Activated CD4-positive, alpha-beta T cell treated with anti-CD3 and anti-CD28 coated beads, Interleukin-2, amount 10 ng/mL, durations not matched to agents 7 days and 5 days (primary cell): ENCODE results near the gene TAB3. TPM values are rescaled to one million over a fixed set of nuclear protein-coding genes. Genes with fewer than 3 reads are reported as not detected.
"Not testable (repeated sequence)": the region's sequence is repeated elsewhere in the genome, so short reads cannot be mapped to it uniquely, and the experiment has no call there.

Source experiments
- CTCF ChIA-PET: fragments of 350-600 bp; sonication (Branson Sonifier 250); formaldehyde crosslinking; loops from one replicate; lab custom pipeline; 2021; ENCODE audit warnings: antibody characterized with exemption; lab: Charles Lee
- POLR2A ChIA-PET: fragments of 350-600 bp; sonication (Branson Sonifier 250); formaldehyde crosslinking; loops from one replicate; lab custom pipeline; 2021; ENCODE audit warnings: antibody characterized with exemption; lab: Charles Lee
- DNase-seq: peaks from one replicate; pipeline ENCODE4 v3.0.0-alpha.2; 2020
- H3K27ac Mint-ChIP-seq: one replicate; pipeline ENCODE4 v1.8.0; 2021; ENCODE audit warnings: mild to moderate bottlenecking, moderate library complexity, mixed read lengths
- H3K27me3 Mint-ChIP-seq: one replicate; pipeline ENCODE4 v1.8.0; 2021; ENCODE audit warnings: mixed read lengths
- H3K36me3 Mint-ChIP-seq: one replicate; pipeline ENCODE4 v1.8.0; 2021; ENCODE audit warnings: low read depth, mixed read lengths
- H3K4me1 Mint-ChIP-seq: one replicate; pipeline ENCODE4 v1.8.0; 2021; ENCODE audit warnings: mixed read lengths
- H3K4me3 Mint-ChIP-seq: one replicate; pipeline ENCODE4 v1.8.0; 2021; ENCODE audit warnings: mild to moderate bottlenecking, moderate library complexity, mixed read lengths
- H3K9me3 Mint-ChIP-seq: one replicate; pipeline ENCODE4 v1.8.0; 2021; ENCODE audit warnings: mixed read lengths
- total RNA-seq, 2 experiments: library from RNA; stranded (reverse); gene quantifications; one replicate each; pipeline ENCODE4 v1.2.3, GENCODE V29; 2021

TAB3 gene
- total RNA-seq, 2 experiments from 2014 or later = 16.8 to 20.7 TPM

DNA sequence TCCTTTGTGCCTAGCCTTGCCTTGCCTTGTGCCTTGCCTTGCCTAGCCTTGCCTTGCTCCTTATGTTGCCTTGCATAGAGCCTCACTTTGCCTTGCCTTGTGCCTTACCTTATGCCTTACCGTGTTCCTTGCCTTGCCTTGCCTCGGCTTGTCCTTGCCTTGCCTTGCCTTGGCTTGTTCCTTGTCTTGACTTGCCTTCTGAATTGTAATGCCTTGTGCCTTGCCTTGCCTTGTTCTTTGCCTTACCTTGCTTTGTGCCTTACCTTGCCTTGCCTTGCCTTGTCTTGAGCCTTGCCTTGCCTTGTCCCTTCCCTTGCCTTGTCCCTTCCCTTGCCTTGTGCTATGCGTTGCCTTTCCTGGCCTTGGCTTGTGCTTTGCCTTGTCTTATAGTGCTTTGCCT is 90.2 kb downstream of the TAB3 start:
- DNase-seq = no peak
- CTCF ChIA-PET = no interaction called here
- Mint-ChIP-seq H3K4me1 (no peaks in the 10 kb centered on the region), H3K27ac (no peak overlapping the region), H3K9me3 (no peaks in the 10 kb centered on the region), H3K4me3 (no peak overlapping the region), H3K36me3 (no peaks in the 10 kb centered on the region), H3K27me3 (no peaks in the 10 kb centered on the region)
- POLR2A ChIA-PET = no interaction called here

DNA sequence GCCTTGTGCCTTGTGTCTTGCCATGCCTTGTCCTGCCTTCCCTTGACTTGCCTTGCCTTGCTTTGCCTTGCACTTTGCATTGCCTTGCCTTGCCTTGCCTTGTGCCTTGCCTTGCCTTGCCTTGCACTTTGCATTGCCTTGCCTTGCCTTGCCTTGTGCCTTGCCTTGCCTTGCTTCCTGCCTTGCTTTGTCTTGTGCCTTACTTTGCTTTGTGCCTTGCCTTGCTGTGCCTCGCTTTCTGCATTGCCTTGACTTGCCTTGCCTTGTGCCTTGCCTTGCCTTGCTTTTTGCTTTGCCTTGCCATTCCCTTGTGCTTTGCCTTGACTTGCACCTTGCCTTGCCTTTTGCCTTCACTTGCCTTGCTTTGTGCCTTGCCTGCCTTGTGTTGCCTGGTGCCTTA is 91.8 kb downstream of the TAB3 start:
- H3K27me3 Mint-ChIP-seq, H3K9me3 Mint-ChIP-seq, CTCF ChIA-PET, DNase-seq, H3K4me3 Mint-ChIP-seq, POLR2A ChIA-PET, H3K4me1 Mint-ChIP-seq, H3K36me3 Mint-ChIP-seq, H3K27ac Mint-ChIP-seq: not testable (repeated sequence)

DNA sequence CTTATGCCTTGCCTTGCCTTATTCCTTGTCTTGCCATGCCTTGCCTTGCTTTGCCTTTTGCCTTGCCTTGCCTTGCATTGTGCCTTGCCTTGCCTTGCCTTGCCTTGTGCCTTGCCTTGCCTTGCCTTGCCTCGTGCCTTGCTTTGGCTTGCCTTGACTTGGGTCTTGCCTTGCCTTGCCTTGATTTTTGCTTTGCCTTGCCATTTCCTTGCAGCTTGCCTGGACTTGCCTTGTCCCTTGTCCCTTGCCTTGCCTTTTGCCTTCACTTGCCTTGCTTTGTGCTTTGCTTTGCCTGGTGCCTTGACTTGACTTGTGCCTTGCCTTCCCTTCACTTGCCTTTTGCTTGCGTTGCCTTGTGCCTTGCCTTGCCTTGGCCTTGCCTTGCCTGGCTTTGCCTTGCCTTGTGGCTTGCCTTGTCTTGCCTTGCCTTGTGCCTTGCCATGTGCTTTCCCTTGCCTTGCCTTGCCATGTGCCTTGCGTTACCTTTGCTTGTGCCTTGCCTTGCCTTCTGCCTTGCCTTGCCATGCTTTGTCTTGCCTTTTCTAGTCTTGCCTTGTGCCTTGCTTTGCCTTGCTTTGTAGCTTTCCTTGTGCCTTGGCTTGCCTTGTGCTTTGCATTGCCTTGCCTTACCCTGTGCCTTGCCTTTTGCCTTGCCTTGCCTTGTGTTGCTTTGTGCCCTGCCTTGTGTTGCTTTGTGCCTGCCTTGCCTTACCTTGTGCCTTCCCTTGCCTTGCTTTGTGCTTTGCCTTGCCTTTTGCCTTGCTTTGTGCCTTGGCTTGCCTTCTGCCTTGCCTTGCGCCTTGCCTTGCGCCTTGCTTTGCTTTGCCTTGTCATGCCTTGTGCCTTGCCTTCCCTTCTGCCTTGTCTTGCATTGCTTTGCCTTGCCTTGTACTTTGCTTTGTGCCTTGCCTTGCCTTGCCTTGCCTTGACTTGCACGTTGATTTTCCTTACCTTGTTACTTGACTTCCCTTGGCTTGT is 92.8 kb downstream of the TAB3 start:
- Mint-ChIP-seq H3K9me3 (no peaks in the 10 kb centered on the region), H3K36me3 (no peaks in the 10 kb centered on the region), H3K4me1 (no peaks in the 10 kb centered on the region), H3K27ac (no peak overlapping the region), H3K27me3 (no peaks in the 10 kb centered on the region), H3K4me3 (no peak overlapping the region)
- CTCF ChIA-PET = no interaction called here
- POLR2A ChIA-PET = no interaction called here
- no peak for DNase-seq

DNA sequence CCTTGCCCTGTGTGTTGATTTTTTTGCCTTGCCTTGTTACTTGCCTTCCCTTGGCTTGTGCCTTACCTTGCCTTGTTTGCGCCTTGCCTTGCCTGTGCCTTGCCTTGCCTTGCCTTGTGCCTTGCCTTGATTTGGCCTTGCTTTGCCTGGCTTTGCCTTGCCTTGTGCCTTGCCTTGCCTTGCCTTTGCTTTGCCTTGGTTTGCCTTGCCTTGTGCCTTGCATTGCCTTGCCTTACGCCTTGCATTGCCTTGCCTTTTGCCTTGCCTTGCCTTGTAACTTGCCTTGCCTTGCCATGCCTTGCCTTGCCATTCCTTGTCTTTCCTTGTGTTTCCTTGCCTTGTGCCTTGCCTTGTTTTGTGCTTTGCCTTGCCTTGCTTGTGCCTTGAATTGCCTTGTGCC is 94.6 kb downstream of the TAB3 start:
- no peaks in the 10 kb centered on the region for H3K36me3 Mint-ChIP-seq
- ChIA-PET POLR2A (no interaction called here), CTCF (no interaction called here)
- H3K4me1 Mint-ChIP-seq = no peaks in the 10 kb centered on the region
- no peak overlapping the region for H3K4me3 Mint-ChIP-seq
- no peak for DNase-seq
- H3K9me3 Mint-ChIP-seq = no peaks in the 10 kb centered on the region
- H3K27ac Mint-ChIP-seq = no peak overlapping the region
- H3K27me3 Mint-ChIP-seq = no peaks in the 10 kb centered on the region

DNA sequence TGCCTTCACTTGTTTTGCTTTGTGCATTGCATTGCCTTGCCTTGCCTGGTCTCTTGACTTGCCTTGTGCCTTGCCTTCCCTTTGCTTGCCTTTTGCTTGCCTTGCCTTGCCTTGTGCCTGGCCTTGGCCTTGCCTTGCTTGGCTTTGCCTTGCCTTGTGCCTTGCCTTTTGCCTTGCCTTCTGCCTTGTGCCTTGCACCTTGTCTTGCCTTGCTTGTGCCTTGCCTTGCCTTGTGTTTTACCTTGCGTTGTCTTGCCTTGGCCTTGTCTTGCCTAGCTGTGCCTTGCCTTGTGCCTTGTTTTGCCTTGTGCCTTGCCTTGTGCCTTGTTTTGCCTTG is 95.3 kb downstream of the TAB3 start:
- H3K27me3 Mint-ChIP-seq = no peaks in the 10 kb centered on the region
- H3K27ac Mint-ChIP-seq = no peak overlapping the region
- no peaks in the 10 kb centered on the region for H3K36me3 Mint-ChIP-seq
- DNase-seq = no peak
- H3K4me1 Mint-ChIP-seq = no peaks in the 10 kb centered on the region
- no peaks in the 10 kb centered on the region for H3K9me3 Mint-ChIP-seq
- CTCF ChIA-PET = no interaction called here
- POLR2A ChIA-PET = no interaction called here
- no peak overlapping the region for H3K4me3 Mint-ChIP-seq

DNA sequence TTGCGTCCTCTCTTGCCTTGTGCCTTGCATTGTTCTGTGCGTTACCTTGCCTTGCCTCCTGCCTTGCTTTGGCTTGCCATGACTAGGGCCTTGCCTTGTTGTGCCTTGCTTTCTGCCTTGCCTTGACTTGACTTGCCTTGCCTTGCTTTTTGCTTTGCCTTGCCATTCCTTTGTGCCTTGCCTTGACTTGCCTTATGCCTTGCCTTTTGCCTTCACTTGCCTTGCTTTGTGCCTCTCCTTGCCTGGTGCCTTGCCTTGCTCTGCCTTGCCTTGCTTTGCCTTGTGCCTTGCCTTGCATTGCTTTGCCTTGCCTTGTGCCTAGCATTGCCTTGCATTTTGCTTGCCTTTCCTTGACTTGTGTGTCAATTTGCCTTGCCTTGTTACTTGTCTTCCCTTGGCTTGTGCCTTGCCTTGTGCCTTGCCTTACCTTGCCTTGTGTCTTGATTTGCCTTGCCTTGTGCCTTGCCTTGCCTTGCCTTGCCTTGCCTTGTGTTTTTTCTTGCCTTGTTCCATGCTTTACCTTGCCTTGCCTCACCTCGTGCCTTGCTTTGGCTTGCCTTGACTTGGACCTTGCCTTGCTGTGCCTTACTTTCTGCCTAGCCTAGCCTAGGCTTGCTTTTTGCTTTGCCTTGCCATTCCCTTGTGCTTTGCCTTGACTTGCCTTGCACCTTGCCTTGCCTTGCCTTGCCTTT is 95.8 kb downstream of the TAB3 start:
- H3K27me3 Mint-ChIP-seq = no peaks in the 10 kb centered on the region
- H3K9me3 Mint-ChIP-seq = no peaks in the 10 kb centered on the region
- no peaks in the 10 kb centered on the region for H3K36me3 Mint-ChIP-seq
- POLR2A ChIA-PET = no interaction called here
- no peaks in the 10 kb centered on the region for H3K4me1 Mint-ChIP-seq
- DNase-seq = no peak
- CTCF ChIA-PET = no interaction called here
- no peak overlapping the region for H3K27ac Mint-ChIP-seq
- no peak overlapping the region for H3K4me3 Mint-ChIP-seq

DNA sequence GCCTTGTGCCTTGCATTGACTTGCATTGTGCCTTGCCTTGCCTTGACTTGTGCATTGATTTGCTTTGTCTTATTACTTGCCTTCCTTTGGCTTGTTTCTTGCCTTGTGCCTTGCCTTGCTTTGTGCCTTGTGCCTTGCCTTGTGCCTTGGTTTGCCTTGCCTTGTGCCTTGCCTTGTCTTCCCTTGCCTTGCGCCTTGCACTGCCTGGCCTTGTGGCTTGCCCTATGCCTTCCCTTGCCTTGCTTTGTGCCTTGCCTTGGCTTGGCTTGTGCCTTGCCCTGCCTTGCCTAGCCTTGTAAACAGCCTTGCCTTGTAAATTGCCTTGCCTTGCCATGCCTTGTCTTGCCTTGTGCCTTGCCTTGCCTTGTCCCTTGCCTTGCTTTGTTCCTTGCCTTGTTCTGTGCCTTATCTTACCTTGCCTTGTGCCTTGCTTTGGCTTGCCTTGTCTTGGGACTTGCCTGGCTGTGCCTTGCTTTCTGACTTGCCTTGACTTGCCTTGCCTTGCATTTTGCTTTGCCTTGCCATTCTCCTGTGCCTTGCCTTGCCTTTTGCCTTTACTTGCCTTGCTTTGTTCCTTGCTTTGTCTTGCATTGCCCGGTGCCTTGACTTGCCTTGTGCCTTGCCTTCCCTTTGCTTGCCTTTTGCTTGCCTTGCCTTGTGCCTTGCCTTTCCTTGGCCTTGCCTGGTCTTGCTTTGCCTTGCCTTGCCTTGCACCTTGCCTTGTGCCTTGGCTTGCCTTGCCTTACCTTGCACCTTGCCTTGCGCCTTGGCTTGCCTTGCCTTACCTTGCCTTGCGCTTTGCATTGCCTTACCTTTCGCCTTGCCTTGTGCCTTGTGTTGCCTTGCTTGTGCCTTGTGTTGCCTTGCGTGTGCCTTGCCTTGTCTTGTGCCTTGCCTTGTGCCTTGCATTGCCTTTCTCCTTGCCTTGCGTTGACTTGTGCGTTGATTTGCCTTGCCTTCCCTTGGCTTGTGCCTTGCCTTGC is 97.5 kb downstream of the TAB3 start:
- Mint-ChIP-seq H3K9me3 (no peaks in the 10 kb centered on the region), H3K4me3 (no peak overlapping the region), H3K27me3 (no peaks in the 10 kb centered on the region), H3K27ac (no peak overlapping the region), H3K36me3 (no peaks in the 10 kb centered on the region), H3K4me1 (no peaks in the 10 kb centered on the region)
- no peak for DNase-seq
- CTCF ChIA-PET = no interaction called here
- POLR2A ChIA-PET = no interaction called here

DNA sequence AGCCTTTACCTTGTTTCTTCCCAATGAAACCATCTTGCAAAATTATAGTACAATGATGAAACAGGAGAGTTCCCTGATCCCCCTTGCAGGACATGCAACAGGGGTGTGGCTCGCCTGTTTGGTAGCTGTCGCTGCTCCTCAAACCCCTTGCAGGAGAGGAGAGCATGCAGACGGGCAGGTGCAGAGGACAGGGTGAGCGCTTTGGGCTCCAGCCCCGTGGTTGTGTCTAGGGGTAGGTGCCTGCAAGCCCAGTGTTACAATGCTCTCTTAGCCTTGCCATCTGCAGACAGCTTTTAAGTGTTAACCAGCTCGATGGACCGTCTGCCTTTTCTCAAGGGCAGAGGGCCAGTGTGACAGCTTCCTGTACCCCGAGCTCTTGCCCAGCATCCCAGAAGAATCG is 102.0 kb downstream of the TAB3 start:
- Mint-ChIP-seq H3K9me3 (no peaks in the 10 kb centered on the region), H3K4me1 (peaks cover 2% of the 10 kb centered on the region), H3K27me3 (no peaks in the 10 kb centered on the region), H3K4me3 (no peak overlapping the region), H3K36me3 (no peaks in the 10 kb centered on the region), H3K27ac (no peak overlapping the region)
- ChIA-PET CTCF (no interaction called here), POLR2A (no interaction called here)
- DNase-seq = no peak

DNA sequence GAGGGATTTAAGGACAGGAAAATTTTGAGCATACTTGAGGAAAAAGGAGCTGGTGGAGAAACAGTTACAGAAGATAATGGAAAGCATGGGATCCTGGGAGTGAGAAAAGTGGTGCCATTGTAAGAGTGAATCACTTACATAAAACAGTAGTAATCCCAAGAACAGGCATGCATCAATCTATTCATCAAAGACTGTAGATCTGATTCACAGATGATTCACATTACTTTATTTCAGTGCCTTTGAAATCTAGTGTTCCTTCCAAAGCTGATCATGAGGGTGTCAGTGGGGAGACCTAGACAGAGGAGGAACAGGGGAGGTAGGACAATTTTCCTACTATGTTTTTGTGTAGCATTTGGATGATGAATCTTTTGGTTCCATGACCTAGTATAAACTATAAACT is 102.7 kb downstream of the TAB3 start:
- no peak for DNase-seq
- Mint-ChIP-seq H3K4me1 (peaks cover 2% of the 10 kb centered on the region), H3K27ac (no peak overlapping the region), H3K36me3 (no peaks in the 10 kb centered on the region), H3K4me3 (no peak overlapping the region), H3K27me3 (no peaks in the 10 kb centered on the region), H3K9me3 (no peaks in the 10 kb centered on the region)
- ChIA-PET POLR2A (no interaction called here), CTCF (no interaction called here)

DNA sequence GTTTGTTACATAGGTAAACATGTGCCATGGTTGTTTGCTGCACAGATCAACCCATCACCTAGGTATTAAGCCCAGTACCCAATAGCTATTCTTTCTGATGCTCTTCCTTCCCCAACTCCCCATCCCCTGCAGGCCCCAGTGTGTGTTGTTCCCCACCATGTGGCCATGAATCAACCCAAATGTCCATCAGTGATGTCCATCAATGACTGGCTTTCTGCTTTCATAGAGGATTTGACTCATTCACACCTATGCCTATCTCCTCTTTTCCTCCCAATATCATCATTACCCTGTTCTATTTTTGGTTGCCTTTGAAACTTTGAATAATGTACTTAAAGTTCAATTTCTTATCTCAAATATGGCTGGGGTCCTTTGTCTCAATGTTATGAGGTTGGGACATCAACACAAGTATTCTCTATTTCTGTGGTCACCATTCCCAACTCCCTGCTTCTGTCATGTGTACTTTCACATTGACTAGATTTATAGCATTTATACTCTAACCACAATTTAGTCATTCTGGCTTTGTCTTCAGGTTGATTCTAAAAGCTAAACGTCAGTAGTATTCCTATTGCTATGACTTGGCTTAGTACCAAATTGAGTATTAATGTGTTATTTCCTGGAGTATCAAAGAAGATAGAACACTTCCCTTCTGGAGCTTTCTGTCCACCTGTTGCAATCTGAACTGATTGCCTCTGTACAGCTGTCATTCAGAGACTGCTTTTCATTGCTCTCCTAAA is 107.2 kb downstream of the TAB3 start:
- no peak for DNase-seq
- Mint-ChIP-seq H3K9me3 (peaks cover 5% of the 10 kb centered on the region), H3K36me3 (peaks cover 2% of the 10 kb centered on the region), H3K27me3 (peaks cover 4% of the 10 kb centered on the region), H3K27ac (no peak overlapping the region), H3K4me3 (no peak overlapping the region), H3K4me1 (peaks cover 4% of the 10 kb centered on the region)
- CTCF ChIA-PET = interaction anchor here (0.6 kb wide), 1 partner anchor 83 kb away, joined by 3 read pairs; no protein-coding TSS in a partner anchor
- POLR2A ChIA-PET = no interaction called here

DNA sequence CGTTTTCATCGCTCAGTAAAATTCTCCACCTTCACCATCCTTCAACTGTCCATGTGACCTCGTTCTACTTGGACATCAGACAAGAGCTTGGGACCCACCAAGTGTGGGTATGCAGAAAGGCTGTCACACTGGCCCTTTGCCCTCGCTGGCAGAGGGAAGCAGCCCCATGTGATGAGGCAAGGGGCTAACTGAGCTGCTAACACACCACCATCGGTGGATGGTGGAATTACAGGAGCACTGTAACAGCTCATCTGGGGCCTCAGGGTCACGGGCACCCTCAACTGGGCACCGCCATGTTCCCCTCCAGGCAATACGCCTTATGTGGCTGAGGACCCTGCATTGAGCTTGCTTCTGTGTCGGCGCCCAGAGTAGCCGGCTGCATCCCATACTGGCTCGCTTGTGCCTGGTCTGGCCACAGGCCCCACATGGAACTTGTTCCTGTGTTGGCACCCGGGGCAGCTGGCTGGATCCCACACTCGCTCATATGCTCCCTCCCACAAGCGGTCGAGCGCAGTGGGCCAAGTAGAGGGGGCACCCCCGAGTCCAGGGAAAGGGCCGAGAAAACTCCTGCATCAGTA is 109.5 kb downstream of the TAB3 start:
- ChIA-PET CTCF (no interaction called here), POLR2A (no interaction called here)
- H3K27me3 Mint-ChIP-seq = peaks cover 4% of the 10 kb centered on the region
- DNase-seq = no peak
- peaks cover 2% of the 10 kb centered on the region for H3K36me3 Mint-ChIP-seq
- H3K27ac Mint-ChIP-seq = no peak overlapping the region
- peaks cover 5% of the 10 kb centered on the region for H3K9me3 Mint-ChIP-seq
- peaks cover 4% of the 10 kb centered on the region for H3K4me1 Mint-ChIP-seq
- no peak overlapping the region for H3K4me3 Mint-ChIP-seq

DNA sequence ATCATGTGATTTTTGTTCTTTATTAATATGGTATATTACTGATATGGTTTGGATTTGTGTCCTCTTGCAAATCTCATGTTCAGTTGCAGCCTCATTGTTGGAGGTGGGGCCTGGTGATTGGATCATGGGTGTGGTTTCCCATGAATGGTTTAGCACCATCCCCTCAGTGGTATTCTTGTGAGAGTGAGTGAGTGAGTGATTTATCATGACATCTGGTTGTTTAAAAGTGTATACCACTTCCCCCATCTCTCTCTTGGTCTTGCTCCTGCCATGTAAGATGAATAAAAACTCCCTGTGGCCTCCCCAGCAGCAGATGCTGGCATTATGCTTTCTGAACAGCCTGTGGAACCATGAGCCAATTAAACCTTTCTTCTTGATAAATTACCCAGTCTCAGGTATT is 111.5 kb downstream of the TAB3 start:
- ChIA-PET POLR2A (no interaction called here), CTCF (no interaction called here)
- H3K27ac Mint-ChIP-seq = no peak overlapping the region

More for the DNA sequence above, 111.5 kb downstream of the TAB3 start:
- Mint-ChIP-seq H3K36me3 (peaks cover 2% of the 10 kb centered on the region), H3K9me3 (peaks cover 5% of the 10 kb centered on the region), H3K27me3 (peaks cover 4% of the 10 kb centered on the region), H3K4me1 (peaks cover 4% of the 10 kb centered on the region), H3K4me3 (no peak overlapping the region)
- DNase-seq = no peak
